ENCODE measurements around the gene FGF9. TPM values are rescaled to one million over a fixed set of nuclear protein-coding genes. Genes with fewer than 3 reads are reported as not detected.

The FGF9 gene
- total and polyA plus RNA-seq, 10 of the 15 experiments (the other 5 are each of a cell fraction or from before 2014, with no cell fraction given) = 0.05 to 1.5 (median 0.83) TPM

- TF ChIP-seq, protein P1, sequence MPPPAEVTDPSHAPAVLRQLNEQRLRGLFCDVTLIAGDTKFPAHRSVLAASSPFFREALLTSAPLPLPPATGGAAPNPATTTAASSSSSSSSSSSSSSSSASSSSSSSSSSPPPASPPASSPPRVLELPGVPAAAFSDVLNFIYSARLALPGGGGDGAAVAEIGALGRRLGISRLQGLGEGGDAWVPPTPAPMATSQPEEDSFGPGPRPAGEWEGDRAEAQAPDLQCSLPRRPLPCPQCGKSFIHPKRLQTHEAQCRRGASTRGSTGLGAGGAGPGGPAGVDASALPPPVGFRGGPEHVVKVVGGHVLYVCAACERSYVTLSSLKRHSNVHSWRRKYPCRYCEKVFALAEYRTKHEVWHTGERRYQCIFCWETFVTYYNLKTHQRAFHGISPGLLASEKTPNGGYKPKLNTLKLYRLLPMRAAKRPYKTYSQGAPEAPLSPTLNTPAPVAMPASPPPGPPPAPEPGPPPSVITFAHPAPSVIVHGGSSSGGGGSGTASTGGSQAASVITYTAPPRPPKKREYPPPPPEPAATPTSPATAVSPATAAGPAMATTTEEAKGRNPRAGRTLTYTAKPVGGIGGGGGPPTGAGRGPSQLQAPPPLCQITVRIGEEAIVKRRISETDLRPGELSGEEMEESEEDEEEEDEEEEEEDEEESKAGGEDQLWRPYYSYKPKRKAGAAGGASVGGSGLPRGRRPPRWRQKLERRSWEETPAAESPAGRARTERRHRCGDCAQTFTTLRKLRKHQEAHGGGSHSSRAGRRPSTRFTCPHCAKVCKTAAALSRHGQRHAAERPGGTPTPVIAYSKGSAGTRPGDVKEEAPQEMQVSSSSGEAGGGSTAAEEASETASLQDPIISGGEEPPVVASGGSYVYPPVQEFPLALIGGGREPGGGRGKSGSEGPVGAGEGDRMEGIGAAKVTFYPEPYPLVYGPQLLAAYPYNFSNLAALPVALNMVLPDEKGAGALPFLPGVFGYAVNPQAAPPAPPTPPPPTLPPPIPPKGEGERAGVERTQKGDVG (CRISPR knock-in tag; IDR thresholded peaks at IDR 0.05) = no peak
- TF ChIP-seq NFXL1 (IDR thresholded peaks at IDR 0.05; ENCODE audit: borderline replicate concordance) = no peak
- TF ChIP-seq, protein P2, sequence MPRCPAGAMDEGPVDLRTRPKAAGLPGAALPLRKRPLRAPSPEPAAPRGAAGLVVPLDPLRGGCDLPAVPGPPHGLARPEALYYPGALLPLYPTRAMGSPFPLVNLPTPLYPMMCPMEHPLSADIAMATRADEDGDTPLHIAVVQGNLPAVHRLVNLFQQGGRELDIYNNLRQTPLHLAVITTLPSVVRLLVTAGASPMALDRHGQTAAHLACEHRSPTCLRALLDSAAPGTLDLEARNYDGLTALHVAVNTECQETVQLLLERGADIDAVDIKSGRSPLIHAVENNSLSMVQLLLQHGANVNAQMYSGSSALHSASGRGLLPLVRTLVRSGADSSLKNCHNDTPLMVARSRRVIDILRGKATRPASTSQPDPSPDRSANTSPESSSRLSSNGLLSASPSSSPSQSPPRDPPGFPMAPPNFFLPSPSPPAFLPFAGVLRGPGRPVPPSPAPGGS (IDR thresholded peaks at IDR 0.05; ENCODE audit: borderline replicate concordance, insufficient read depth, low read depth, low read length, poor library complexity, severe bottlenecking) = no peak
- no peak for TF ChIP-seq BMI1 (IDR thresholded peaks at IDR 0.05; ENCODE audit: borderline replicate concordance)
- no peak for TF ChIP-seq IRF5 (IDR thresholded peaks at IDR 0.05; ENCODE audit: borderline replicate concordance)
- no peak for TF ChIP-seq SREBF1 (IDR thresholded peaks at IDR 0.05; ENCODE audit: low read length)
- TF ChIP-seq BHLHE40 (IDR thresholded peaks at IDR 0.05; ENCODE audit: borderline replicate concordance in 1 of 2, low read depth in 2 of 2, low read length in 1 of 2) = no peak
- TF ChIP-seq CBX3 (IDR thresholded peaks at IDR 0.05; ENCODE audit: borderline replicate concordance, low read depth) = no peak
- TF ChIP-seq DPF2 (IDR thresholded peaks at IDR 0.05) = no peak
- TF ChIP-seq, protein P3, sequence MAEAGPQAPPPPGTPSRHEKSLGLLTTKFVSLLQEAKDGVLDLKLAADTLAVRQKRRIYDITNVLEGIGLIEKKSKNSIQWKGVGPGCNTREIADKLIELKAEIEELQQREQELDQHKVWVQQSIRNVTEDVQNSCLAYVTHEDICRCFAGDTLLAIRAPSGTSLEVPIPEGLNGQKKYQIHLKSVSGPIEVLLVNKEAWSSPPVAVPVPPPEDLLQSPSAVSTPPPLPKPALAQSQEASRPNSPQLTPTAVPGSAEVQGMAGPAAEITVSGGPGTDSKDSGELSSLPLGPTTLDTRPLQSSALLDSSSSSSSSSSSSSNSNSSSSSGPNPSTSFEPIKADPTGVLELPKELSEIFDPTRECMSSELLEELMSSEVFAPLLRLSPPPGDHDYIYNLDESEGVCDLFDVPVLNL (IDR thresholded peaks at IDR 0.05; ENCODE audit: low read depth, low read length) = no peak
- TF ChIP-seq ZBTB33 (IDR thresholded peaks at IDR 0.05) = no peak
- TF ChIP-seq KLF5 (IDR thresholded peaks at IDR 0.05; ENCODE audit: partially characterized antibody) = no peak
- Histone ChIP-seq H4K20me1 (ENCODE audit: control insufficient read depth, insufficient read depth) (no peaks in the 10 kb centered on the region), H3K4me3 (no peak overlapping the region), H3K36me3 (ENCODE audit: control insufficient read depth in 2 of 2, insufficient read depth in 2 of 2, low read length in 1 of 2) (no peaks in the 10 kb centered on the region), H3K4me2 (ENCODE audit: control insufficient read depth, insufficient read depth) (no peak overlapping the region), H3K9ac (ENCODE audit: control insufficient read depth, insufficient read depth, low read length) (no peak overlapping the region), H3K27ac (ENCODE audit: control insufficient read depth, insufficient read depth) (no peak overlapping the region), H2AFZ (ENCODE audit: control insufficient read depth, low read depth, low read length) (no peak overlapping the region), H3K79me2 (ENCODE audit: control insufficient read depth, insufficient read depth, low read length) (no peaks in the 10 kb centered on the region), H3K27me3 (replicated peaks in 1 of 2; ENCODE audit: control insufficient read depth in 2 of 2, insufficient read depth in 2 of 2, low read length in 1 of 2) (no peaks in the 10 kb centered on the region), H3K4me1 (ENCODE audit: control insufficient read depth, insufficient read depth, low read length) (no peaks in the 10 kb centered on the region), H3K9me3 (replicated peaks; ENCODE audit: control insufficient read depth, insufficient read depth, low read length) (no peaks in the 10 kb centered on the region; the same call in 2 of the 3 replicates)
- intact Hi-C loops (cut with micrococcal nuclease; ENCODE audit: unreplicated experiment) = no loop called here
- FAIRE-seq (no peak), ATAC-seq (no peak), DNase-seq (ENCODE audit: low read depth, low spot score) (no peak)
- ChIA-PET SMC1A (ENCODE audit: uncharacterized antibody, unreplicated experiment) (no interaction called here), POLR2A (no interaction called here), RAD21 (ENCODE audit: unreplicated experiment) (no interaction called here), CTCF (no interaction called here)
- no TSS peak for BruUV-seq (replicated peaks)
- in situ Hi-C loops (cut with MboI) = no loop called here
- WGBS (ENCODE audit: insufficient coverage, insufficient replicate concordance, low lambda C conversion rate, missing lambda C conversion rate) = 30% methylated on average over 9 of the region's 9 CpGs
Observed at GRCh38 chr13:21730186-21730880, 59.5 kb downstream of the FGF9 start.

Measured in GM12878 (cell line).